CD4-positive, alpha-beta T cell treated with Interleukin-12 subunit alpha and Interleukin-12 subunit beta, for 1 hour (primary cell): Measurements from ENCODE around the gene CLCN6.

Source experiments
- DNase-seq: peaks from one replicate; pipeline ENCODE4 v3.0.0-alpha.2; 2020

CLCN6 gene

GRCh38 chr1:11805422-11806306, at the start of gene CLCN6, which contains the start of gene MTHFR:
Gene CLCN6, plus strand, starts transcription at chr1:11806191. Its CDS starts 72 bp downstream, at chr1:11806263.
Gene MTHFR, minus strand, starts transcription at chr1:11805964. Its CDS starts 2,848 bp downstream, at chr1:11803116.
- DNase-seq: peak; percentile 98

- DNase-seq: no peak
Observed at GRCh38 chr1:11757047-11757446, 48.9 kb upstream of the CLCN6 start.

GRCh38 chr1:11759791-11760190, 46.2 kb upstream of the CLCN6 start:
- no peak for DNase-seq

GRCh38 chr1:11761285-11761684, 44.7 kb upstream of the CLCN6 start:
- no peak for DNase-seq

- DNase-seq: peak; percentile 39
Observed at GRCh38 chr1:11761988-11762406, 44.0 kb upstream of the CLCN6 start, which contains the start of gene C1orf167. Gene C1orf167, plus strand, starts transcription at chr1:11762193. Its CDS starts 2,208 bp downstream, at chr1:11764401.

GRCh38 chr1:11764115-11764514, 41.9 kb upstream of the CLCN6 start:
- no peak for DNase-seq

GRCh38 chr1:11764519-11764918, 41.5 kb upstream of the CLCN6 start:
- DNase-seq: no peak

- DNase-seq: no peak
Observed at GRCh38 chr1:11765661-11766428, 40.1 kb upstream of the CLCN6 start.

GRCh38 chr1:11766429-11766776, 39.6 kb upstream of the CLCN6 start:
- no peak for DNase-seq

- no peak for DNase-seq
Observed at GRCh38 chr1:11767922-11768704, 37.9 kb upstream of the CLCN6 start.

GRCh38 chr1:11768821-11769220, 37.2 kb upstream of the CLCN6 start:
- no peak for DNase-seq

- no peak for DNase-seq
Observed at GRCh38 chr1:11769274-11769673, 36.7 kb upstream of the CLCN6 start.

GRCh38 chr1:11770011-11770410, 36.0 kb upstream of the CLCN6 start:
- no peak for DNase-seq

- no peak for DNase-seq
Observed at GRCh38 chr1:11771481-11772043, 34.4 kb upstream of the CLCN6 start.

GRCh38 chr1:11772458-11772857, 33.5 kb upstream of the CLCN6 start:
- DNase-seq: no peak

GRCh38 chr1:11774753-11775152, 31.2 kb upstream of the CLCN6 start:
- DNase-seq: no peak

GRCh38 chr1:11777658-11778322, 28.2 kb upstream of the CLCN6 start:
- DNase-seq: no peak

- no peak for DNase-seq
Observed at GRCh38 chr1:11778336-11778735, 27.7 kb upstream of the CLCN6 start.

GRCh38 chr1:11778844-11779623, 27.0 kb upstream of the CLCN6 start:
- DNase-seq: no peak

- no peak for DNase-seq
Observed at GRCh38 chr1:11779715-11780379, 26.1 kb upstream of the CLCN6 start.
